Glomerular visceral epithelial cell (primary cell): Measurements from ENCODE around the gene GLIS1.

Experiments
- DNase-seq: peaks from one replicate; pipeline ENCODE4 v3.0.0-alpha.2; 2016; ENCODE audit errors: extremely low spot score

The GLIS1 gene

GRCh38 chr1:53593758-53594380 lies 145.1 kb downstream of the GLIS1 start:
- no peak for DNase-seq

DNA sequence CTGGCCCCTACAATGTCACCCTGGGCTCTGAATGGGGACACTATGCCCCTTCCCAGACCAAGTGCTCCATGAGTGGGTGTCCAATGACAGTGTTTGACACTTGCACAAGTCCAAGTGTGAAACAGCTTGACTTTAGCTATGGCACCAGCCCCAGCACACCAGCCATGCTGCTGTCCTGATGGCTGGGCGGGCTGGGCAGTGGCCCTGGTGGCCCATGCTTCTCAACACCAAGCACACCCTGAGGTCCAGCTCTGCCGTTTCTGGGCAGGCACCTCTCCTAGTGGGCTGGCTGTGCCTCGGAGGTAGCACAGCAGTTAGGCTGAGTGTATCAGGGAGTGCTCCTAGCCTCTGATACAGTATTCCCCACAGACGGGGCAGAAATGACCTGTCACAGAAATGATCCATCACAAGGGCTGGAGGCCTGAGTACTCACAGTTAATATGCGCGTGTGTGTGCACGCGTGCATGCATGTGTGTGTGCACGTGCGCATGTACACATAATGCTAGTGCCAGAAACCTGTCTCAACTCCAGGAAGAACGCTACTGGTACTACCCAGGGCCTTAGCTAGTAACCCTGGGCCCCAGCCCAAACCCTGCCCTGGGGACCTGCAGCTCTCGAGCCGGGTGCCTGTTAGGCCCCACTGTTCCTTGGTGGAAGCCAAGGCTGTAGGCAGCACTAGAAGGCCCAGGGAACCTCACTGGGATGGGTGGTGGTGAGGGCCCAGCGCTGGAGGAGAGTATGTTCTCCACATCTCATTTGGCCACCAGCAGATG lies 145.8 kb downstream of the GLIS1 start:
- DNase-seq: no peak

DNA sequence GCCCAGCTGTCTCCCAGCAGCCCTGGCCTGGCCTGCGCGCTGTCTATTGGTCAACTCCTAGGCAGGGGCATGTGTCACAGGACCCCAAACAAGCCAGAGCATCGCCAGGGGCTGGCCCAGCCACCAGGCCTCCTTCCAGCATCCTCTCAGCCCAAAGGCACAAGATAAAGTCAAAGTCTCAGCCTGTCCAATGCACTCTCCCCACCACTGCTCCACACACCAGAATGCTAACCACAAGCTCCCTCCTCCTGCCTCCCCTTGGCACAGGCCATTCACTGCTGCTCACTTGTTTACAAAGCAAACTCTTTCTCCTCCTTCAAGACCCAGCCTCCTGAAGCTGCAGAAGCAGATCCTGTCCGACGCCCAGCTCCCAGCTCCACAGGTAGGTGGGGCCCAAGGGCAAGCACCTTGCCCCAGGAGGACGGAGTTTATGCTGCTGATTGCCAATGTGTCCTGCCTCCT lies 146.4 kb downstream of the GLIS1 start:
- no peak for DNase-seq

DNA sequence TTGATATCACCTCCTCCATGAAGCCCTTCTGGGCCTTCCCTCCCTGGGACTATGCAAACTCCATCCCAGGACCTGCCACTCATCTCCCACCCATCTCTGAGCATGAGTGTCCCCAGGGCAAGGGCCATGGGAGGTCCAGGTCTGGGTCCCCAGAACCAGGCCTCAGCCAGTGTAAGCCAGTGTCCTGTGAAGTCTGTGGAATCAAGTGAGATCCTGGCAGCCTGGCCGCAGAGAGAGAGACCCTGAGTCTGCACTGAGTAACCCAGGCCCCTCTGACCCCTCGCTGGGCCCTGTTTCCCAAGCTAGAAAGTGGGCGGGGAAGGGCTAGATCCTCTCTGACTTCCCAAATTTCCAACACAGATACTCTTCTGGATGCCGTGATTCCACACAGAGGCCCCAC lies 147.0 kb downstream of the GLIS1 start:
- DNase-seq: no peak

GRCh38 chr1:53590531-53591515 lies 148.1 kb downstream of the GLIS1 start:
- DNase-seq: no peak

GRCh38 chr1:53590104-53590503 lies 148.9 kb downstream of the GLIS1 start:
- DNase-seq: no peak

DNA sequence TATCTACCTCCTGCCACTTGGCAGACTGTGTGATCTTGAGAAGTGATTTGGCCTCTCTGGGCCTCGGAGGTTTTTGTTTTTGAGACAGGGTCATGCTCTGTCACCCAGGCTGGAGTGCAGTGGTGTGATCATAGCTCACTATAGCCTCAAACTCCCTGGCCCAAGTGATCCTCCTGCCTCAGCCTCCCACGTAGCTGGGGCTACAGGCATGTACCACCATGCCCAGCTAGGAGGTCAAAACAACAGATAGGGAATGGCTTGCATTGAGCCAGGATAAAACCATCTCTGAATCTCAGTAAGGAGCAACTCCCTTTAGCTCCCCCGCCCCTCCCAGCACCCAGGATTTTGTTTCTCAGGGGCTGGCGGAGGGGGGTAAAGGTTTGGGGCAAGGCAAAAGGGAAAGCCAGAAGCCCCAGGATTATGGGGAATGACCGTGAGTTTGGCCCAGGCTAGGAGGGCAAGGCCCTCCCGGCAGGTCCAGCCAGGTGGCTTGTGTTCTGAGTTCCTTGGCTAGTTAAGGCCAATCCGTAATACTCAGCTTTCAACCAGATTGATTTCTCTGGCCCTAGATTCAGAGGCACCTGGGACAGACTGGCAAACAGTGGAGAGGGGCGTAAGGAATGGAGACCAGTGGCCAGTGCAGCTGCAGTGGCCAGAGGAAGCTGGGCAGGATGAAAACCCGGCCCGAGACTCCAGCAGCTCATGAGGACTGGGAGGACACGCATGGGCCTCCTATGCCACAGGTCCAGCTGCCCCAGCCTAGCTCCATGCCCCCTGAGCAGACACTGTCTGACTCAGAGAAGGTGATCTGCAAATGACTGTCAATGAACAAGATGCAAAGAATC lies 149.7 kb downstream of the GLIS1 start:
- no peak for DNase-seq

DNA sequence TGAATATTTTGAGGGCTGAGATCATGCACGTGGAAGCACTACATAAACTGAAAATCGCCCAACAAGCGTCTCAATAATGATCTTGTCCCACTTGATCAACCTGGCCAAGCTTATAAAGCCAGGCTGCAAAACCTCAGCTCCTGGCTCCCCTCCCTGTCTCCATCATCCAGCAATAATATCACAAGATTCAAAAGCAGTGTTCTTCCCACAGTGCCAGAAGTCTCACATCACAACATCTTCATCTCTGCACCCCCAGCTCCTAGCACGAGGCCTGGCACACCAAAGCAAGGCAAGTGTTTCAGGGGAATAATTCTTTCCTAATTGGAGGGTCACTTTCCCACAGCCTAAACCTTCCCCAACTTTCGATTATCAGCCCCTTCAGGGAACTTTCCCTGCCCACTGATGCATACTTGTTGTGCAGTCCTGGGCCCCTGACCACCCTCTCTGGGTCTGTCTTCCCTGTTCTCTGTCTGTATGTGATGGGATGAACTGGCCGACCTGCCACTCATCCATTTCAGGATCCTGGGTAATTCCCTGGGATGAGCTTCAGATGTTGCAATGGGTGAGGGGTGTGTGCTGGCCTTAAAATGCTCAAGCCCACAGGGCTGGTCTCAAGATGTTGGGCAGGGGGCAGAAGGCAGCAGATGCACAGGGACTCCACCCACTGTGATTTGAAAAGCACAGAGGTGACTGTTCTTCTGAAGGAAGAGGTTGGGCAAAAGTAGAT lies 150.7 kb downstream of the GLIS1 start:
- DNase-seq: no peak

GRCh38 chr1:53587252-53587988 lies 151.5 kb downstream of the GLIS1 start:
- DNase-seq: no peak

GRCh38 chr1:53586765-53587164 lies 152.2 kb downstream of the GLIS1 start:
- no peak for DNase-seq

DNA sequence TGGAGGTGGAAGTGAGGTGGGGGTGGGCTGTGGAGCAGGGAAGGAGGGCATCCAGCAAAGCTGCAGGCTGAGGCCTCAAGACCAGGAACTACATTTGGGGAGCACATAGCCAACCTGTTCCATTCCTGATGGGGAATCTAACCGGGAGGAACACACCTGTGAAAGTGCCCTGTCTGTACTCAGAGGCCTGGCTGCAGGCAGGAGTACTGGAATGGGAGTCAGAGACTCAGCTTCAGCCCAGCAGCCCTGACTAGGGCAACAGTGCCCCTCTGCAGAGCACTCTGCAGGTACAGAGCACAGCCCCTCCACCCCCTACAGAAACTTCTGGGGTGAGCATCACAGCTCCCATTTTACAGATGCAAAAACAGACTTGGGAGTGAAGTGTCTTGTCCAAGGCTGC lies 153.4 kb downstream of the GLIS1 start:
- no peak for DNase-seq

DNA sequence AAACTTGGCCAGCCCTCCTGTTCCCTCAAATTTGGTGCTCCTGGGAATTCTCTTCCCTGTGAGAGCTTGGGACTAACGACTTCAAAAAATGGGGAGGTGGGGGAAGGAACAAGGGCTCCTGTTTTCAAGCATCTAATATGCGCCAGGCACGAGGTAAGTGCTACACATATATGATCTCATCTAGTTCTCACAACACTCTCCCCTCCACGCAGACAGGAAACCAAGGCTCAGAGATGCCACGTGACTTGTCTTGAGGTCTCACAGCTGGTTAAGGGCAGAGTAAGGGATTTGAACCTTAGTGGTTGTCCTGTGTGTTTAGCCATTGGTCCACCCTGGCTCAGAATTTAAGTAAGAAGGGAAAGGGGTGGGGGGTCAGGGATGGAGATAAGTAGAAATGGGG lies 153.8 kb downstream of the GLIS1 start:
- no peak for DNase-seq

GRCh38 chr1:53584777-53585107 lies 154.2 kb downstream of the GLIS1 start:
- DNase-seq: no peak

- DNase-seq: no peak
Measured at GRCh38 chr1:53583868-53584776, 154.8 kb downstream of the GLIS1 start.

DNA sequence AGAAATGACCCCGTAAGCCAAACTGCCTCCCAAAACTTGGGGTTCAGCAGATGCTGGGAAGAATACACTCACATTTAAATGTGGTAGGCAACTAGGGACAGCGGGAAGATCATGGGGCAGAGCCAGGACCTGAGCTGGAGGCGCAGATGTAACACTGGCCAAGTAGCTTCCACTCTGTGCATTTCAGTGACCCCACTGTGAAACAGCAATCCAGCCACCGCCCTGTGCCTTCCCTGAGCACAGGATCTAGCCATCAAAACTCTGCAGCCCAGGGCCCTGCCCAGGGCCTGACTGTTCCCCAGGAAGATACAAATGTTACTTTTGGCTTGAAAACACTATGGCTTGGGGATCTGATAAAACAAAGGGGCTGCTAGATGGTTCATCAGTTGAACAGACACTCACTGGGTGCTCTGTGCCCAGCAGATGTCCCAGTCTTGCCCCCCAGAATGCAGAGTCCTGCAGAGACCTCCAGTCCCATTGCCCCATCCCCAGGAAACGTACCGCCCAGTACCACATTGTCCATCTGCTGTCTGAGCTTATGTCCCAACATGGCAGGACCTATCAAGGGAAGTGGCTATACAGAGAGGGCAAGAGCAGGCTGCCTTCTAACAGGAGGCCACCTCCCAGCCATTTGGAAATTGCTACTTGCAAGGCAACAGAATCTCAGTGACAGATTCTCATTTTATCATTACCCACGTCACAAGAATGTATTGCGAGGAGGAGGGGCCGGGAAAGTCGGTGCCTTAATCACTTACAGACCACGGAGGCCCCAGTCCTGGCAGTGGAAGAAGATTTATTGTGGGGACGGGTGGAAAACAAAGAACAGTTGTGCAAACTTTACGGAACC lies 155.7 kb downstream of the GLIS1 start:
- no peak for DNase-seq

GRCh38 chr1:53582211-53583020 lies 156.5 kb downstream of the GLIS1 start:
- no peak for DNase-seq

DNA sequence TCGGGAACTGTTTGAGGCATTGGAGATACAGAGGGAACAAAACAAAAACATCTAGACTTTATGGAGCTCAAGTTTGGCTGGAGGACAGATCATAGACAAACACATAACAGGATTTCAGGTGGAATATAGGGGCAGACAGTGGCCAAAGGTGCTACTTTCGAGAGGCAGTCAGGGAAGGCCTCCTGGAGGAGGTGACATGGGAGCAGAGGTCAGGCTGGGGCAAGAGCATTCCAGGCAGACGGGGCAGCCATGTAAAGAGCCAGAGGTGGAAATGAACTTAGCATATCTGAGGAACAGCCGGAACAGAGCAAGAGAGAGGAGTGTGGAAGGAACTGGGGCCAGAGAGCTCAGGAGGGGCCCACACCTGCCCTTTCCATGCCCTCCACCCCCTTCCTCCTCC lies 157.5 kb downstream of the GLIS1 start:
- DNase-seq: no peak
